Putamen (tissue), 1 donor: ENCODE results near the gene POLE4.

Experiments
- DNase-seq: peaks from one replicate; pipeline ENCODE4 v3.0.0-alpha.2; 2016; ENCODE audit warnings: low spot score

POLE4 gene, protein sequence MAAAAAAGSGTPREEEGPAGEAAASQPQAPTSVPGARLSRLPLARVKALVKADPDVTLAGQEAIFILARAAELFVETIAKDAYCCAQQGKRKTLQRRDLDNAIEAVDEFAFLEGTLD

DNA sequence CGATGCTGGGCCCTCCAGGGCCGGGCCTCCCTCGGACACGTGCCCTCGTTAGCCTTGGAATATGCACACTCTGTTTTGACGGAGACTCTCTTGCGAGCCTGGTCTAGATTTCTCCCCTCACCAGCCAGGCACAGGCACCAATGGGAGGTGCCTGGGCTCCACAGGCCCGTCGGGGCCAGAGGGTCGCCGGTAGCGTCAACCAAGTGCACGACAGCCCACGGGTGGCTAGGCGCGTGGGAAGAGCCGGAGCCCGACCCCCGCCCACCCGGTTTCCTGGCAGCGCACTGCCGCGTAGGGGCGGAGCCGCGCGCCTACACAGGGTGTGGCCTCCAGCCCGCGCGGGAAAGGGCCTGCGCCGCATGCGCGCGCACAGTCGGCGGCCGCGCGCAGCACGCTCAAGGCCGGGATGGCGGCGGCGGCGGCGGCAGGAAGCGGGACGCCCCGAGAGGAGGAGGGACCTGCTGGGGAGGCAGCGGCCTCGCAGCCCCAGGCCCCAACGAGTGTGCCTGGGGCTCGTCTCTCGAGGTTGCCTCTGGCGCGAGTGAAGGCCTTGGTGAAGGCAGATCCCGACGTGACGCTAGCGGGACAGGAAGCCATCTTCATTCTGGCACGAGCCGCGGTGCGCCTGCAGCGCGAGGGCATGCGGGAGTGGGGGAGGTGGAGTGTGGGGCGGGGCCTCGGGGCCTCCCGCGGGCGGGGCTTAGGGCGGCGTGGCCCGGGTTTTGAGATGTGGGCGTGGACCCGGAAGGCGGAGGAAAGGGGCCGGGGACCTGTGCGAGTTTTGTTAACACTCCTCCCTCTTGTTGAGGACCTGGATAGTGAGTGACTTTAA is at the start of gene POLE4:
Gene POLE4, plus strand, starts transcription at position 370 of the 832 bp plus-strand sequence. Its CDS starts 37 bp downstream, at position 407.
- DNase-seq: peak; percentile 86

DNA sequence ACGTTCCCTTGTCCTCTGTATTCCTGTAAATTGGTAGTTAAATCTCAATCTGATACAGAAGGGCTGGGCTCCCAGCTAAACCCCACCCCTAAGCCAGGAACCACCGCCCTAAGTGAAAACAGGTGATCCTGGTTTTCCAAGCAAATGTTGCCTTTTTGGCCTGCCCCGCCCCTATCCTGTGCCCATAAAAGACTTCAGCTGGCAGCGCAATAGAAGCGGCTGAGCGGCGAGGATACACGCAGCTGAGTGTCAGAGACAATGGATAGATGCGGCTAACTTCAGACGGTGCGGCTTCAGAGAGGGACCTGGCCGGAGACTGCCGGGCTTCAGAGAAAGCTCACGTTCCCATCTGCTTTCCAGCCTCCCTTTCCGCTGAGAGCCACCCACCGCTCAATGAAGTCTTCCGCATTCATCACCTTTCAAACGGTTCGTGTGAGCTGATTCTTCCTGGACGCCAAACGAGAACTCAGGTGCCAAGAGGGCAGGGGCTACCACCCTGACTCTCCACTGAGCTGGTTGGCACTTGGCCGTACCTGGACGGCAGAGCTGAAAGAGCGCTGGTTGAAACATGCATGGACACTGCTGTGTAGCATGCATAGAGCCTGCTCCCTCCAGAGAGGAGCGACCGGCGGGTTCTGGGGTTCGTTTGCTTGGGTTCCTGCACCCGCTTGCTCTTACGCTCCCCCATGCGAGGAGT is 49.5 kb upstream of the POLE4 start:
- no peak for DNase-seq

DNA sequence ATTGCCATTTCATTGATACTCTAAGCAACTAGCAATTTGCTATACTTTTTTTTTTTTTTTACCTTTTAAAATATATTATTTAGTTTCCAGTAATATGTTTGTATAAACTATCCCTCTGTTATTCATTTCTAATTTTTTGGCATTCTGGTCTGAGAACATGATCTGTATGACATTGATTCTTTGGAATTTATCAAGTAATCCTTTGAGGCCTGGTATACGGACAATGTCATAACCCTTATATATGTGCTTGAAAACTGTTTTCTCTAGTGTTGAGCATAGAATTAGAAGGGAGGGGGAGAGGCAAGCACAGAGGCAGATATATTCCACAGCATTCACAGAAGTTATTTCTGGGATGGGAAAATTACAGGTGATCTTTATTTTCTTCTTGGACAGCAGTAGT is 48.2 kb upstream of the POLE4 start:
- no peak for DNase-seq

DNA sequence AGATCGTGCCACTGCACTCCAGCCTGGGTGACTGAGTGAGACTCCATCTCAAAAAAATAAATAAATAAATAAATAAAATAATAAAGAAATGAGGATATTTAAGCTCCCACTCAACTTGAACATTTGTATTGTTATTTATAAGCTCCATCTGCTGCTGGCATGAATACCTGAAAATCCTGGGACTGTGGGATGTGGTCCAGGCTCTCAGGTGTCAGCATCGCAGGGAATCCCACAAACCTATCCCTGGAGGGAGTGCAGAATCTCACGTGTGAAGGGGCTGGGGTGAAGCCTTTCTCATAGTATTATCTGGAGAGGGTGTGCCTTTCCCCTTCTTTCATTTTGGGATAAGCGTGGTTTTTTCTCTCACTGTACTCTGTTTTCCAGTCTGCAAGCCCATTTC is 47.4 kb upstream of the POLE4 start:
- no peak for DNase-seq

DNA sequence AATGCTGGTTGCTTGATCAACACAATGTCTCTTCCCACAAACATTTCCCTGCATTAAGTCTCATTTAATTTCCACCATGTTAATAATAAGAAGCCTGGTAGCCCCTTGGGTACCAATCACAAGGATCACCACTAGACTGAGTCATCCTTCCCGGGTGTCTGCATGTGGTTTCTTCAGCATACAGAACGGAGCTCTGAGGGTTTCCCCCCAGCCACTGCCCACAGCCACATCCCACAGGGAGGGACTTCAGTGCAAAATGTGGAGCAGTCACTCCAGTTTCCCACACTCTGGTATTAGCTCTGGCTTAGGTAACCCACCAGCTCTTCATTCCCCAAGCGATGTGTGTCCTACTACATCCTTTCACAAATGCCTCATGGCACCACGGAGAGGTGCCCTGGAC is 42.7 kb upstream of the POLE4 start:
- DNase-seq: no peak

DNA sequence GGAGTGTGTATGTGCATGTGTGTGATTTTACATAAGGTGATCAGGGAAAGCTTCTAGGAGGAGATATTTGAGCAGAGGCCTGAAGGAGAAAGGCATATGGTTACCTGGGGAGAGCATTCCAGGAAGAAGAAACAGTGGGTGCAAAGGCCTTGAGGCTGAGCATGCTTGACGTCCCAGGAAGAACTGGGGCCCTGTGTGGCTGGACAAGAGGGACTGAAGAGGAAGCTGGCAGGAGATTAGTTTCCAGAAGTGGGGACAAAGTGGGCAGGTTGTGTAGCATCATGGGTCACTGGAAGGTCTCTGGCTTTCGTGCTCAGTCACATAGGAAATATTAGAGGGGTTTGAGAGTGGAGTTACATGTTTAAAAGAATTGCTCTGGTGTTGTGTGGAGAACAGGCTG is 42.0 kb upstream of the POLE4 start:
- DNase-seq: no peak

DNA sequence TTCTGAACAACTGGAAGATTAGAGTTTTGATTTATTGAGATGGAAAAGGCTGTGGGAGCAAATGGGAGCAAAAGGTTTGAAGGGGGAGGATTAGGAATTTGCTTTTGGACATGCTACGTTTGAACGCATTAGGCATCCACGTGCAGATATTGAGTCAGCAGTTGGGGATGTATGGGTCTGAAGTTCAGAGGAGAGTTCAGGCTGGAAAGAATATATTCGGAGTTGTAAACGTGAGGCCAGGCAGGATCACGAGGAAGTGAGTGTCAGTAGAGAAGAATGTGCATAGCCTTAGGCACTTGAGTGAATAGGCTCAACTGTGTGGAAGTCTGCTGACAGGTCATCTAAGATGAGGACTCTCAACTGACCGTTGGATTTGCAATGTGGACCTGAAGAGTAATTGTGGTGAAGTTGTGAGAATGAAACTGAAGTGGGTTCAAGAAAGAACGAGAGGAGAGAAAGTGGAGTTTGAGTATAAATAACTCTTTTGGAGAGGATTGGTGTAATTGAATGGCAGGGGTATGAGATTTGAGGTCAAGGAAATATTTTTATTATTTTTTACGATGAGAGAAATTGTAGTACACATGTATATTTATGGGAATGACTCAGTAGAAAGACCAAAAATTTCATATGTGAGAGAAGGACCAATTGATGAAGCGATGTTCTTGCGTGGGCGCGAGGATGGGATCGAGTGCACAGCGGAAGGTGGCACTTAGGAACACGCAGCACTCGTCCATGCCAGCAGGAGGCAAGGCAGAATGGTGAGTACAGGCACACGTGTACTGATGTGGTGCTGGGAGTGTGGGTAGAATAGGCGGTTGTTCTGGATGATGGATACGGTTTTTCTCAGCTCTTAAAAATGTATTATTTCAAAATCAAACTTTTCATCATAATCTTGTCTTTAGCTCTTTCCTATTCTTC is 40.5 kb upstream of the POLE4 start:
- DNase-seq: no peak

DNA sequence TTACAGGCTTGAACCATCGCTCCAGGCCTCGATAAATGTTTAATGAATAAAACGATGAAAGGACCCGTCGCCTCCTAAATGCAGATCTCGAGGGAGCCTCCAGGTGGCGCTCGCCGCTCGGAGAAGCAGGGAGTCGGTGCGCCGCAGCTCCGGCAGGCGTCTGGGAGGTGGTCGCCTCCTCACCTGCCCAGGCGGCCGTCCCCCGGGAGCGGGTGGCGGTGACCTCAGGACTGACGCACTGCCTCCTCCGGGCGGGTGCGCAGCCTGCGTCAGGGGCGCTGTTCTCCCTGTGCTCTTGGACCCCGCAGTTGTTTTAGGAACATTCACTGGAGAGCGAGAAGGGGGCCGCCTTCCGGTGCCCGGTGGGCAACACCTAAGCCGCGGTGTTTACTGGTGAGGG is 38.6 kb upstream of the POLE4 start:
- DNase-seq: peak; percentile 16

DNA sequence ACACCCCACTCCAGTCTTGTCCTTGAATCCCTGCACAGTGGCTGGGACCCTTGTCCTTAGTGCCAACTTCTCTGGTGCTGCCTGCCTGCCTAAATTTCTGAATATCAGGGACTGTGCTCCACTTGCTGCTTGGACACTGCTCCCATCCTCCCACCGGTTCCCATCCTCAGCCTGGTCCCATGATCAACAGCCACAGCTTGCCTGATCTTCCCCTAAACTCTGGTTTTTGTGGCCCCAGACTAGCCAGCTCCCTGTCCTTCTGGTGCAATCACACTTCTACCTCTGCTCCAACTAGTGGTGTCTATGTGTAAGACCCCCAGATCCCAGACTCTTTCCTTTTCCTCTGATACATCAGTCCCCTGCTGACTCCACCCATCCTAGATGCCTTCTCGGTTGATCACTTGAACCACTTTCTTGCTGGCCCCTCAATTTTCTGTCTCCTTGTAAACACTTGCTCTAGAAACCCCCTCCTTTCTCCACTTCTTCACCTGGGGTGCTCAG is 37.2 kb upstream of the POLE4 start:
- DNase-seq: no peak

DNA sequence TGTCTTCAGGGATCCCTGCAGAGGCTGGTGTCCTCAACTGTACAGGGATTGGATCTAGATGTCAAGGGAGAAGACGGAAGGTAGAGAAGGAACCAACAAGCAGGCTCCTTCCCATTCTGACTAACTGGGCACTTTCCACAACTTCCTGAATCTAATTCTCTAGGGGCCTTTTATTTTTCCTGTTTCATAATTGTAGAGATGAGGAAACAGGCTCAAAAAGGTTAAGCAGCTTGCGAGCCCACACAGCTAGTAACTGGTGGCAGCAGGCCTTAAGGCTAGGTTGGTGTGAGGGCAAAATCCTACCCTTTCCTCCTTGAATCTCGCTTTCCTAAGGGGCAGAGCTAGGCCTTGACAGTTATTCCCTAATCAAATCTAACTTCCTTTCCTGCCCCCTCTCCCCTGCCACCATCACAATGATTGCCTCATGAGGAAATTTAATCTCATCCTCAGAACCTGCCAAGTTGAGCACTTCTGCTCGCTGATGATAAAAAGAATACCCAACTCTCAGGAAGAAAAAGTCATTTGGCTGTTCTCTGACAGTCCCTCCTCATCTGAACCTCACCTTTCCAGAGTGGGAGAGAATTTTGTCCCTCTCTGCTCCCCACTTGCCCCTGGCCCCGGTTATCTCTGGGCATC is 35.7 kb upstream of the POLE4 start:
- DNase-seq: no peak

DNA sequence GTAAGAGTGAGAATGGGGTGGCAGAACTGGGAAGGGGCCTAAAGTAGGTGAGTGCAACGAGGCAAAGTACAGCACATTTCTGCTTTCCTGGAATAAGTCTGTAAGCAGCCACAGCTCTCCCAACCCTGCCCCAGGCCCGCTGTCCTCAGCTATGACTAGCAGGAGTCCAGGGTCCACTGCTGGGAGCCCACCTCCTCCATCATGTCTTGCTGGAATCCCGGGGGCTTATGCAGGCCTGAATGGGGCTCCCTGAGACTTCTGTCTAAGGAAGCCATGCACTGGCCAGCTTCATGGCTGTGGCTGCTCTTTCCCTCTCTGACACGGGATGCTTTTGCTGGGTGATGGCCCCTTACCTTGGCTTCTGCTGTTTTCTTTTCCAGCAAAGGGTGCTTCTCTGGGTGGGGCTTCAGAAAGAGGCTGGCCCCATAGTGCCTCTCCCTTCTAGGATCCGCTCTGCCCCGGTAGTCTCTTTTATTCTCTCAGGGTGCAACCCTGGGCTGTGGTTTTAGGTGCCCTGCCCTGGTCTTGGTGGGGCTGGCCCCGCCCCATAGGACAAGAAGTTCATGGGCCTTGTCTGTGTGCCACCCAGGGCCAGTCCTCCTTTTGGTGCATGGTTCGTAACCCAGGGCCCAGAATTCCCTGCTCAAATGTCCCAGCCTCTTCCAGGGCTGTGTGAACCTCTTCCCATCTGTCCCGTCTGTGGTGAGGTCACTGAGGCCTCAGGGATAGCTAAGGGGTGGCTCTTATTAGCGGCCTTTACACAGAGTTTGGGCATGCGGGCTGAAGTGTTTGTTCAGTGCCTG is 33.8 kb upstream of the POLE4 start:
- DNase-seq: no peak

DNA sequence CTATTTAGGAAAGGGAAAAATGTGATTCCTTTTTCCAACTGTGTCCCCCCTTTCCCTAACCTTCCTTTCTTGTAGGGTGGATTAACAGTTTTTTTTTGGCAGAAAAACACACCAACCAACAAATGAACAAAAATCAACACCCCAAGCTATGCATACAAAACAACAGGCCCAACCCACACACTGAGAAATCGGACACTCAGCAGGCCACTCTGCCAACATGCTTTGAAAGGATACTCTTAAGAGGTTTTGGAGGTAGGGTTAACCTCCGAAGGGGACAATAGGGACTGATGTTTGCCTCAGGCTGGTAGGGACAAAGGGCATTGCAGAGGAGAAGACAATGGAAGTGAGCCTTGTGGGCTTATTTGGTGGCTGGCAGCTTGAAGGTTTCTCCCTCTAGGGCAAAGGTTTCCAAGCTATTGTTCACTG is 33.1 kb upstream of the POLE4 start:
- no peak for DNase-seq

DNA sequence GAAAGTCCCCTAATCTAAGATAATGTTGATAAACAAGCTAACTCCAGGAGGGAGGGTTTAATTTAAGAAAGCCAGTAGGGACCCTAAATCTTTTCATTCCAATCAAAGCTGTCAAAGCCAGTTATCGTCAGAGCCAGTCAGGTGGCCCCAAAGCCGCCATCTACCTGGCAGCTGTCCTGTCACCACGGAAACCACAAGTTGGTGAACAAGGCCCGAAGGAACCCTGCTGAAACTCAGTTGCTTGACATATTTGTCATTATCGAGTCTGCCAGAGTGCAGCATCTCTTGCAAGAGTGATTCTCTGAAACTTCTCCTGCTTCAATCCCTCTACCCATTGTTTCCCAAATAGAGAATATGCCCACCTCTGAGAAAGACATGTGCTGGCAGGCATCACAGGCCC is 30.8 kb upstream of the POLE4 start:
- DNase-seq: no peak

DNA sequence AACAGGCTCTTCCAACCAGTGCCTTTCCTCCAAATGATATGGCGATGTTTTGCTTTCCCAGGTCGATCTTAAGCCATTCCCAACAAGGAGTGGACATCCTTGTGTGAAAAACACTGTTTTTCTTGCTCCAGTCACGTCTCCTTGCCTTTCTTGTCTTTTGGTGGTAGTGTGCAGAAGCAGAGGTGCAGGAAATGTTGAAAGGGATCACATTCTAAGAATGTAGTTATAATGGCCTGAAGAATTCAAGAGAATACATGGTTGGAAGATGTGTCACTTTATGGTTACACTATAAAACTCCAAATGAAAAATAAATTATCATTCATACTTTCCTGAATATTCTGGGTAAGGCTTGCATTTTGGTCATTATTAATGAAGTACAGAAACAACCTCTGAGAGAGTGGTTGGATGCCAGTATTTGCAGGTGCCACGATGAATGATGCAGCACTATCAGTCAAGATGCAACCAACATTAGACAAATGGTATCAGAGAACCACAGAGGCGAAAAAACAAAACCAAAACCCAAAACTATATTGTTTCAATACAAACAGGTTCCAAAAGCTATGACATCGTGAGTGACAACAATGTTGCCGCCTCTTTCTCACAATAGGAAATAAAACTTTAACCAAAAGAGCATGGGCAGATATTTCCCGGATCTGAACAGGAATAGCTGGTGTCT is 27.5 kb upstream of the POLE4 start:
- DNase-seq: no peak

DNA sequence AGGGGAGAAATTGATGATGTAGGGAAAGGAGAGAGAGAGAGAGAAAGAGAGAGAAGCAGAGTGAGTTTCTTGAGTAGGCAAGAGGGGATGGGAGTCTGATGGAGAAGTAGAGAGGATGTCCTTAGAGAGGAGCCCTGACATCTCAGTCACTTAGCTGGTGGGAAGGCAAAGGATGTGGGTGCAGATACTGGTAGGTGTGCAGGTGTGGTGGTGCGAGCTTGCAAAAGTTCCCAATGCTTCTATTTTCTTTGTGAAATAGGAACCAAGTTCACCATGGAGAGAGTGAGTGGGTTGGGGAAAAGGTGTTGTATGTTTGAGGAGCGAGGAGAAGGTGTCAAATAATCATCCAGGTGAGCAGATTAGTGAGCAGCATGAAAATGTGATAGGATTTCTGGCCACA is 26.5 kb upstream of the POLE4 start:
- DNase-seq: peak; percentile 55

DNA sequence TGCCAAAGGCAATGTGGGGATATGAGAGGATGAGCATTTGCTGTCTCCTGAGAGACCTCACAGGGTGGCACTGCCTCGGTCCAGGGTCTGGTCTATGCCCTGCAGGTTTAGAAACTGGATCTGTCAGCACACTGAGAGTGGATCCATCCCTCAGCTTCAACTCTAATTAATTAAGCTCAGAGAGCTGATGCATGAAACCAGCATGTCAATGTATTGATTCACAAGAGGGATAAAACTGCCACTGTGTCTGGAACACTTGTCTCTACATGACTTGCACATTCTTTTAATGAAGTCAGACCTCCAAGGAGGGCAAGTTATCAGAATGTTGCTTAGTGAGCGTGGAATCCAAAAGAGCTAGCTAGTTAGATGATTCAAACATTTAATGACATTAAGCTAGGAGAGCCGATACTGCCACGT is 22.5 kb upstream of the POLE4 start:
- no peak for DNase-seq

DNA sequence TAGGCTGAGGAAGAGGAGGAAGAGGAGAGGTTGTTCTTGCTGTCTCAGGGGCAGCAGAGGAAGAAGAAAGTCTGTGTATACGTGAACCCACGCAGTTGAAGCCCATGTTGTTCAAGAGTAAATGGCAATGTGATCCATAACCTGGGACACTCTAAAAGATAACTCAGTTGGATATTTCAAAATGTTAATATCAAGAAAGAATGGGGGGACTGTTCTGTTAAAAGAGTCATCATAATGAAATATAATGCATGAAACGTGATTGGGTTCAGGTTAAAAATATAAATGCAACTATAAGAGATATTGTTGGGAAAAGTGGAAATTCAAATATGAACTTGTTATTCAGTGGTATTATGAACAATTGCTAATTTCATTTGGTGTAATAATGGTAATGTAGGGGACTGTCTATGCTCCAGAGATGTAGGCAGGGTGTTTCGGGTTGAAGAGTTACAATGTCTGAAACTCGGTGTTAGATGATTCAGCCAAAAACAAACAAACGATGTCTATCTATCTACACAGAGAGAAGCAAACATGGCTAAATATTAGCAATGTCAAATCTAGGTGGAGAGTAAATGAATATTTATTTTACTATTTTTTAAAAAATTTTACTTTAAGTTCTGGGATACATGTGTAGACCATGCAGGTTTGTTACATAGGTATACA is 21.1 kb upstream of the POLE4 start:
- no peak for DNase-seq

DNA sequence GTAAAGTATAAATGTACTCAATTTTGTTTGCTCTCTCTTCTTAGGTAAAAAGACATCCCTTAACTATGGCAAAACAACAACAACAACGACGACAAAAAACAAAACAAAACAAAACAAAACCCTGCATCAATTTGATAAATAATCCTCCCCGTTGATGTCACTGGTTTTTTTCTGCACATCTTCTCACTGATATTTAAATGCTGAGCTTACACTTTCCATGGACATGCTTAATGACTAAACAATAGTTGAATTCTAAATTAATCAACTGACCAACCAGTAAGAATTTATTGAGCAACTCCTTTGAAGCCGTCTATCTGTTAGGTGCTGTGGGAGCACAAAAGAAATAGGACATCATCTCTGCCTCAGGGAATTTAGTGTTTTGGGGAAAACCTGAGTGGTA is 20.2 kb upstream of the POLE4 start:
- DNase-seq: no peak
